Transverse colon (tissue), 4 donors: ENCODE data around the gene GNG12.
"Not testable (repeated sequence)": the region's sequence is repeated elsewhere in the genome, so short reads cannot be mapped to it uniquely, and the experiment has no call there.

Source experiments
- CTCF ChIP-seq, 5 experiments: fragments of 200-600 bp in 3 of 5; fragments of 450-650 bp in 2 of 5; sonication (generic) in 3 of 5; IDR thresholded peaks; 1 replicate in 2 of 5; 2 replicates in 3 of 5; pipeline ENCODE4 v1.5.1; 2016 to 2017; ENCODE audit warnings: antibody characterized with exemption in 5 of 5, inconsistent platforms in 3 of 5, mild to moderate bottlenecking in 2 of 5, moderate library complexity in 1 of 5
- POLR2AphosphoS5 ChIP-seq, 3 donors: sonication (generic); formaldehyde crosslinking; IDR thresholded peaks; one replicate each; pipeline ENCODE4 v1.6.1; 2016; ENCODE audit warnings: antibody characterized with exemption in 3 of 3

GRCh38 chr1:67657152-67657551 is 176.1 kb downstream of the GNG12 start:
- TF ChIP-seq CTCF, POLR2AphosphoS5 (IDR thresholded peaks at IDR 0.05): not testable (repeated sequence)
